ENCODE results near the gene PMM1.
"Not testable (repeated sequence)": the region's sequence is repeated elsewhere in the genome, so short reads cannot be mapped to it uniquely, and the experiment has no call there.

PMM1 gene

GRCh38 chr22:41560095-41560471 lies 29.6 kb downstream of the PMM1 start:
- Histone ChIP-seq H3K9ac (no peak overlapping the region), H3K4me1 (no peaks in the 10 kb centered on the region), H3K4me3 (ENCODE audit: low read depth, low read length) (no peak overlapping the region)

DNA sequence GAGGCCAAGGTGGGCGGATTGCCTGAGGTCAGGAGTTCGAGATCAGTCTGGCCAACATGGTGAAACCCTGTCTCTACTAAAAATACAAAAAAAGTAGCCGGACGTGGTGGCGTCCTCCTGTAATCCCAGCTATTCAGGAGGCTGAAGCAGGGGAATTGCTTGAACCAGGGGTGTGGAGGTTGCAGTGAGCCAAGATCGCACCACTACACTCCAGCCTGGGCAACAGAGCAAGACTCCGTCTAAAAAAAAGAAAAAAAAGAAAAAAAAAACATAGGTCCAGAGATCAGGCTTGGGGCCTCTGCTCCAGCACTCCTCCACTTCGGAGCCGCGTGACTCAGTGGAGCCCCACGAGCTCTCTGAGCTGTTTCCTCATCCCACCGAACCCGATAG lies 31.4 kb downstream of the PMM1 start:
- not testable (repeated sequence) for H3K36me3 ChIP-seq (ENCODE audit: control insufficient read depth, insufficient read depth, low read length); H2AFZ ChIP-seq; H3K9ac ChIP-seq; H3K27ac ChIP-seq; H3K4me3 ChIP-seq (ENCODE audit: low read depth, low read length); H3K79me2 ChIP-seq; H3K27me3 ChIP-seq (ENCODE audit: control insufficient read depth, insufficient read depth, low read length); H3K4me2 ChIP-seq (ENCODE audit: low read length); H3K4me1 ChIP-seq; H3K9me3 ChIP-seq (ENCODE audit: control insufficient read depth, low read length)

More at GRCh38 chr22:41560095-41560471, 29.6 kb downstream of the PMM1 start:
- H3K79me2 ChIP-seq: no peaks in the 10 kb centered on the region
- TF ChIP-seq, protein P1, sequence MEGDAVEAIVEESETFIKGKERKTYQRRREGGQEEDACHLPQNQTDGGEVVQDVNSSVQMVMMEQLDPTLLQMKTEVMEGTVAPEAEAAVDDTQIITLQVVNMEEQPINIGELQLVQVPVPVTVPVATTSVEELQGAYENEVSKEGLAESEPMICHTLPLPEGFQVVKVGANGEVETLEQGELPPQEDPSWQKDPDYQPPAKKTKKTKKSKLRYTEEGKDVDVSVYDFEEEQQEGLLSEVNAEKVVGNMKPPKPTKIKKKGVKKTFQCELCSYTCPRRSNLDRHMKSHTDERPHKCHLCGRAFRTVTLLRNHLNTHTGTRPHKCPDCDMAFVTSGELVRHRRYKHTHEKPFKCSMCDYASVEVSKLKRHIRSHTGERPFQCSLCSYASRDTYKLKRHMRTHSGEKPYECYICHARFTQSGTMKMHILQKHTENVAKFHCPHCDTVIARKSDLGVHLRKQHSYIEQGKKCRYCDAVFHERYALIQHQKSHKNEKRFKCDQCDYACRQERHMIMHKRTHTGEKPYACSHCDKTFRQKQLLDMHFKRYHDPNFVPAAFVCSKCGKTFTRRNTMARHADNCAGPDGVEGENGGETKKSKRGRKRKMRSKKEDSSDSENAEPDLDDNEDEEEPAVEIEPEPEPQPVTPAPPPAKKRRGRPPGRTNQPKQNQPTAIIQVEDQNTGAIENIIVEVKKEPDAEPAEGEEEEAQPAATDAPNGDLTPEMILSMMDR (IDR thresholded peaks at IDR 0.05): no peak
- H2AFZ ChIP-seq: no peak overlapping the region
- no peaks in the 10 kb centered on the region for H3K27me3 ChIP-seq (ENCODE audit: control insufficient read depth, insufficient read depth, low read length)
- H3K27ac ChIP-seq: no peak overlapping the region
- H3K36me3 ChIP-seq (ENCODE audit: control insufficient read depth, insufficient read depth, low read length): no peaks in the 10 kb centered on the region
- H3K9me3 ChIP-seq (ENCODE audit: control insufficient read depth, low read length): no peaks in the 10 kb centered on the region
- no peak overlapping the region for H3K4me2 ChIP-seq (ENCODE audit: low read length)

GRCh38 chr22:41557401-41558240 lies 32.0 kb downstream of the PMM1 start:
- no peaks in the 10 kb centered on the region for H3K4me1 ChIP-seq
- no peak overlapping the region for H2AFZ ChIP-seq
- no peak overlapping the region for H3K27ac ChIP-seq
- TF ChIP-seq, protein P1 (IDR thresholded peaks at IDR 0.05): no peak
- H3K4me3 ChIP-seq (ENCODE audit: low read depth, low read length): no peak overlapping the region
- no peaks in the 10 kb centered on the region for H3K36me3 ChIP-seq (ENCODE audit: control insufficient read depth, insufficient read depth, low read length)
- no peak overlapping the region for H3K9ac ChIP-seq
- no peak overlapping the region for H3K4me2 ChIP-seq (ENCODE audit: low read length)
- H3K79me2 ChIP-seq: no peaks in the 10 kb centered on the region
- H3K27me3 ChIP-seq (ENCODE audit: control insufficient read depth, insufficient read depth, low read length): no peaks in the 10 kb centered on the region
- H3K9me3 ChIP-seq (ENCODE audit: control insufficient read depth, low read length): no peaks in the 10 kb centered on the region

- no peak overlapping the region for H3K4me3 ChIP-seq (ENCODE audit: low read depth, low read length)
- no peak overlapping the region for H2AFZ ChIP-seq
- H3K4me1 ChIP-seq: no peaks in the 10 kb centered on the region
- no peak overlapping the region for H3K4me2 ChIP-seq (ENCODE audit: low read length)
- H3K9me3 ChIP-seq (ENCODE audit: control insufficient read depth, low read length): no peaks in the 10 kb centered on the region
- no peak overlapping the region for H3K9ac ChIP-seq
- no peaks in the 10 kb centered on the region for H3K36me3 ChIP-seq (ENCODE audit: control insufficient read depth, insufficient read depth, low read length)
- H3K27ac ChIP-seq: no peak overlapping the region
- H3K27me3 ChIP-seq (ENCODE audit: control insufficient read depth, insufficient read depth, low read length): no peaks in the 10 kb centered on the region
- H3K79me2 ChIP-seq: no peaks in the 10 kb centered on the region
- TF ChIP-seq, protein P1 (IDR thresholded peaks at IDR 0.05): no peak
These were observed 33.1 kb downstream of the PMM1 start for GRCh38 chr22:41556561-41556960.

DNA sequence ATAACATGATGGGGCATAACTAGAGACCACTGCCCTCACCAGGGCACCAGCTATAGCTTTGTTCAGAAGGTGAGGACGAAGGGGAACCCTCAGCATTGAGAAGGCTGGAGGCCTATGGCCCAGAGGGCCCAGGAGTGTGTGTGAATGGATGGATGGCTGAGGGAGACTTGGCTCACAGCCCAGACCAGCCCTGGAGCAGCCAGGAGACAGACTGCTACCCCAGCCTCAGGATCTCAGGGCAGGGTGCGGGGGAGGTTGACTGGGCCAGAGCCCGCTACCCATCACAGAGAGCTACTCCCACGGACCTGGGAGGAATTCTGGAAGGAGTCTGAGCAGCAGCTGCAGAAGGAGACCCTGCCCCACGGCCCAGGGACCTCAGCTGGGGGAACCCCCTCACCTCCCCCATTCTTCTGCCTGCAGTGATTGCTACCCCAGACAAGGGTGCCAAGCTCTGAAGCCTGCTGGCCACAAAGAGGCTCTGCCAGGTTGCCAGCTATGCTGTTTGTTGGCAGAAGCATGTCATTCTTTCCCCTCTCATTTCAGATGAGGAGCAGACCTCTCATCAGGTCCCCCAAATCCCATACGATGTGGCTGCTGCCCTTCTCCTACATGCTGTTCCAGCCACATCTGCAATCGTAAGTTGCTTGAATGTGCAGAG lies 34.2 kb downstream of the PMM1 start:
- Histone ChIP-seq H3K79me2 (no peaks in the 10 kb centered on the region), H3K9me3 (ENCODE audit: control insufficient read depth, low read length) (no peaks in the 10 kb centered on the region), H3K9ac (no peak overlapping the region), H3K36me3 (ENCODE audit: control insufficient read depth, insufficient read depth, low read length) (no peaks in the 10 kb centered on the region), H3K4me2 (ENCODE audit: low read length) (no peak overlapping the region), H3K27ac (no peak overlapping the region), H3K4me1 (no peaks in the 10 kb centered on the region), H3K27me3 (ENCODE audit: control insufficient read depth, insufficient read depth, low read length) (no peaks in the 10 kb centered on the region), H3K4me3 (ENCODE audit: low read depth, low read length) (no peak overlapping the region), H2AFZ (no peak overlapping the region)
- TF ChIP-seq, protein P1 (IDR thresholded peaks at IDR 0.05): no peak

Measured in parathyroid adenoma (tissue), 2 donors.